Measurements from ENCODE around the gene B3GALT6. TPM values are rescaled to one million over a fixed set of nuclear protein-coding genes. Genes with fewer than 3 reads are reported as not detected.

The B3GALT6 gene
- total and polyA plus RNA-seq, 2 donors (not counting 1 experiment from before 2014, with no cell fraction given), result 17.9 to 19.3 TPM

GRCh38 chr1:1196431-1197187 lies 35.4 kb upstream of the B3GALT6 start:
- Histone ChIP-seq H3K9me3 (ENCODE audit: control insufficient read depth, insufficient read depth, low read depth, low read length) (no peaks in the 10 kb centered on the region), H3K36me3 (ENCODE audit: control insufficient read depth, insufficient read depth, low read length) (no peaks in the 10 kb centered on the region), H3K4me3 (replicated peaks in 1 of 4; ENCODE audit: control extremely low read depth in 1 of 4, insufficient read depth in 1 of 4, low read depth in 3 of 4, low read length in 4 of 4) (no peak overlapping the region), H3K27me3 (ENCODE audit: control insufficient read depth, insufficient read depth, low read length) (no peaks in the 10 kb centered on the region), H3K27ac (ENCODE audit: insufficient read depth, low read length) (no peak overlapping the region), H3K79me2 (ENCODE audit: control insufficient read depth, insufficient read depth, low read length) (no peaks in the 10 kb centered on the region), H4K20me1 (ENCODE audit: control insufficient read depth, extremely low read depth, insufficient read depth, low read length) (no peaks in the 10 kb centered on the region), H3K4me2 (ENCODE audit: extremely low read depth, insufficient read depth, low read length) (no peak overlapping the region), H2AFZ (ENCODE audit: low read length) (no peak overlapping the region), H3K4me1 (ENCODE audit: control insufficient read depth, extremely low read depth, insufficient read depth, low read length) (no peaks in the 10 kb centered on the region), H3K9ac (ENCODE audit: insufficient read depth, low read length) (no peak overlapping the region)
- TF ChIP-seq CTCF (conservative IDR thresholded peaks at IDR 0.05 in 1 of 2, IDR thresholded peaks at IDR 0.05 in 1 of 2; ENCODE audit: low read depth in 1 of 2, low read length in 2 of 2) (no peak), EZH2 (IDR thresholded peaks at IDR 0.05; ENCODE audit: low read length, missing control alignments) (no peak)
- DNase-seq (ENCODE audit: low read depth in 2 of 2), result no peak

GRCh38 chr1:1197188-1197500 lies 34.9 kb upstream of the B3GALT6 start:
- H3K36me3 ChIP-seq (ENCODE audit: control insufficient read depth, insufficient read depth, low read length), result no peaks in the 10 kb centered on the region
- H3K4me2 ChIP-seq (ENCODE audit: extremely low read depth, insufficient read depth, low read length), result no peak overlapping the region
- DNase-seq (ENCODE audit: low read depth in 2 of 2), result no peak
- no peak for TF ChIP-seq CTCF (conservative IDR thresholded peaks at IDR 0.05 in 1 of 2, IDR thresholded peaks at IDR 0.05 in 1 of 2; ENCODE audit: low read depth in 1 of 2, low read length in 2 of 2)
- no peak for TF ChIP-seq EZH2 (IDR thresholded peaks at IDR 0.05; ENCODE audit: low read length, missing control alignments)
- no peaks in the 10 kb centered on the region for H3K79me2 ChIP-seq (ENCODE audit: control insufficient read depth, insufficient read depth, low read length)
- H4K20me1 ChIP-seq (ENCODE audit: control insufficient read depth, extremely low read depth, insufficient read depth, low read length), result no peaks in the 10 kb centered on the region
- no peaks in the 10 kb centered on the region for H3K27me3 ChIP-seq (ENCODE audit: control insufficient read depth, insufficient read depth, low read length)
- no peaks in the 10 kb centered on the region for H3K4me1 ChIP-seq (ENCODE audit: control insufficient read depth, extremely low read depth, insufficient read depth, low read length)
- no peaks in the 10 kb centered on the region for H3K9me3 ChIP-seq (ENCODE audit: control insufficient read depth, insufficient read depth, low read depth, low read length)
- no peak overlapping the region for H2AFZ ChIP-seq (ENCODE audit: low read length)
- no peak overlapping the region for H3K9ac ChIP-seq (ENCODE audit: insufficient read depth, low read length)
- no peak overlapping the region for H3K27ac ChIP-seq (ENCODE audit: insufficient read depth, low read length)
- H3K4me3 ChIP-seq (replicated peaks in 1 of 4; ENCODE audit: control extremely low read depth in 1 of 4, insufficient read depth in 1 of 4, low read depth in 3 of 4, low read length in 4 of 4), result no peak overlapping the region

GRCh38 chr1:1197551-1198422 lies 34.2 kb upstream of the B3GALT6 start:
- Histone ChIP-seq H4K20me1 (ENCODE audit: control insufficient read depth, extremely low read depth, insufficient read depth, low read length) (no peaks in the 10 kb centered on the region), H3K36me3 (ENCODE audit: control insufficient read depth, insufficient read depth, low read length) (no peaks in the 10 kb centered on the region), H3K9me3 (ENCODE audit: control insufficient read depth, insufficient read depth, low read depth, low read length) (no peaks in the 10 kb centered on the region), H3K4me3 (replicated peaks in 1 of 4; ENCODE audit: control extremely low read depth in 1 of 4, insufficient read depth in 1 of 4, low read depth in 3 of 4, low read length in 4 of 4) (no peak overlapping the region), H3K27ac (ENCODE audit: insufficient read depth, low read length) (no peak overlapping the region), H3K4me2 (ENCODE audit: extremely low read depth, insufficient read depth, low read length) (no peak overlapping the region), H3K9ac (ENCODE audit: insufficient read depth, low read length) (no peak overlapping the region), H3K27me3 (ENCODE audit: control insufficient read depth, insufficient read depth, low read length) (no peaks in the 10 kb centered on the region), H3K79me2 (ENCODE audit: control insufficient read depth, insufficient read depth, low read length) (no peaks in the 10 kb centered on the region), H3K4me1 (ENCODE audit: control insufficient read depth, extremely low read depth, insufficient read depth, low read length) (no peaks in the 10 kb centered on the region), H2AFZ (ENCODE audit: low read length) (no peak overlapping the region)
- no peak for DNase-seq (ENCODE audit: low read depth in 2 of 2)
- TF ChIP-seq EZH2 (IDR thresholded peaks at IDR 0.05; ENCODE audit: low read length, missing control alignments), result no peak
- TF ChIP-seq CTCF (conservative IDR thresholded peaks at IDR 0.05 in 1 of 2, IDR thresholded peaks at IDR 0.05 in 1 of 2; ENCODE audit: low read depth in 1 of 2, low read length in 2 of 2), result no peak

Data from fibroblast of lung (primary cell).